ENCODE results near the gene AAK1.
A peak's percentile ranks its signal among the peaks of the same experiment; 100 is the strongest.

AAK1 gene

GRCh38 chr2:69638630-69639029 is 4.9 kb downstream of the AAK1 start:
- DNase-seq (ENCODE audit: low read depth) = no peak
- no peak for TF ChIP-seq CTCF (IDR thresholded peaks at IDR 0.05; ENCODE audit: low read length, missing control alignments)
- H3K4me3 ChIP-seq (replicated peaks; ENCODE audit: low read depth, low read length) = no peak overlapping the region

- no peak for TF ChIP-seq CTCF (IDR thresholded peaks at IDR 0.05; ENCODE audit: low read length, missing control alignments)
- DNase-seq (ENCODE audit: low read depth) = no peak
Measured at GRCh38 chr2:69637923-69638322, 5.6 kb downstream of the AAK1 start.

GRCh38 chr2:69636395-69636794 is 7.1 kb downstream of the AAK1 start:
- no peak for TF ChIP-seq CTCF (IDR thresholded peaks at IDR 0.05; ENCODE audit: low read length, missing control alignments)
- no peak overlapping the region for H3K4me3 ChIP-seq (replicated peaks; ENCODE audit: low read depth, low read length)
- DNase-seq (ENCODE audit: low read depth) = no peak

More at GRCh38 chr2:69637923-69638322, 5.6 kb downstream of the AAK1 start:
- H3K4me3 ChIP-seq (replicated peaks; ENCODE audit: low read depth, low read length) = no peak overlapping the region

- no peak for DNase-seq (ENCODE audit: low read depth)
- TF ChIP-seq CTCF (IDR thresholded peaks at IDR 0.05; ENCODE audit: low read length, missing control alignments) = no peak
- H3K4me3 ChIP-seq (replicated peaks; ENCODE audit: low read depth, low read length) = no peak overlapping the region
Measured at GRCh38 chr2:69635432-69635831, 8.1 kb downstream of the AAK1 start.

GRCh38 chr2:69634196-69634821 is 9.2 kb downstream of the AAK1 start:
- TF ChIP-seq CTCF (IDR thresholded peaks at IDR 0.05; ENCODE audit: low read length, missing control alignments) = no peak
- no peak overlapping the region for H3K4me3 ChIP-seq (replicated peaks; ENCODE audit: low read depth, low read length)
- DNase-seq (ENCODE audit: low read depth) = peak; percentile 59

- TF ChIP-seq CTCF (IDR thresholded peaks at IDR 0.05; ENCODE audit: low read length, missing control alignments) = no peak
- DNase-seq (ENCODE audit: low read depth) = no peak
- H3K4me3 ChIP-seq (replicated peaks; ENCODE audit: low read depth, low read length) = no peak overlapping the region
Measured at GRCh38 chr2:69631402-69631801, 12.1 kb downstream of the AAK1 start.

GRCh38 chr2:69629921-69630608 is 13.5 kb downstream of the AAK1 start:
- no peak for DNase-seq (ENCODE audit: low read depth)
- no peak for TF ChIP-seq CTCF (IDR thresholded peaks at IDR 0.05; ENCODE audit: low read length, missing control alignments)

More at GRCh38 chr2:69629921-69630608, 13.5 kb downstream of the AAK1 start:
- no peak overlapping the region for H3K4me3 ChIP-seq (replicated peaks; ENCODE audit: low read depth, low read length)

Data from fibroblast of pulmonary artery (primary cell).